ENCODE results near the gene MFSD1.
"Not testable (repeated sequence)": the region's sequence is repeated elsewhere in the genome, so short reads cannot be mapped to it uniquely, and the experiment has no call there.

The MFSD1 gene

GRCh38 chr3:158776531-158776930 is 25.3 kb upstream of the MFSD1 start:
- no peak for DNase-seq

DNA sequence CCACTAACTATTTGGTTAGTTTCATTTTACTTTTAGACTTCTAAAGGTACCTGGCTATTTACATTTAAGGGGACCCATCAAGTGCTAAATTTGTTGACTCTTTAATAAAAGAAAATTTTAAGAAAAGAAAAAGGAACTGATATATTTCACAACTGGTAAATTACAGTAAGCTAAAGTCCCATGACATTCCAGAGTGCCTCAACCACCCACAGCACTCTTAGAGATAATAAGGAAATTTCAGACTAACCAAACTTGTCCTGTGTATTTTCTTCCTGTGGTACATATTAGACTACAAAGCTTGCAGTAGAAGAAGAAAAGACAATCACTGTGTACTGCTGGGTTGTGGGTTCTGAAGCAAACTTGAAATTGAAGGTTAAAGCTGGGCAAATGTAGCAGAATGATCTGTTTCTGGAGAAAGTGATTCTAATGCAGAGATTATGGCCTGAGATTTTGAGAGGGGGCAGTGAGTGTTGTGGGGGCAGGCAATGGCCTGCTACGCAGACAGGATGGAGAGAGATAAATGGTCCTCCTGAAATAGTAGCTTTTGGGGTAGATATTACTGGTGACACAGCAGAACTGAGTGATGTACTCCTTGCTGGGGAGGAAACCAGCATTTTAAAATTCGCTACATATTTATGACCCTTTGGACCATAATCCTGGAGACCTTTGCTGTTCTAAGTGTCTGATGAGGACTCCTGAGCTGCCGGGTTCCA is 24.5 kb upstream of the MFSD1 start:
- DNase-seq, result no peak

GRCh38 chr3:158780766-158781165 is 21.1 kb upstream of the MFSD1 start:
- no peak for DNase-seq

DNA sequence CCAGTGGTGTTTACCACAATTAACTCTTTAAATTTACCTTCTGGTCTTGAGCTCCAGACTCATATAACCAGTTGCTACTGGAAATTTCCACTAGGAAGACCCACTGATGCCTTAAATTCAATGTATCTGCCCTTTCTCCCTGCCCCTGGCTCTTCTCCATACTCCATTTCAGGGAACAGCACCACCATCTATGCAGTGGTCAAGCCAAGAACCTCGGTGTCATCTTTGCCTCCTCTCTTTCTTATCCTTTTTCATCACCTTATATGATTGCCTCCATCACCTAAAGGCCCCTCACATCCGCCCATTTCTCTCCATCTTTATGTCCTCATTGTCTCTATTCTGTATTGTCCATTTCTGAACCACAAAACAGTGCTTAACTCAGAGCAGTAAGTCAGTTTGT is 20.7 kb upstream of the MFSD1 start:
- DNase-seq, result no peak

GRCh38 chr3:158781849-158782248 is 20.0 kb upstream of the MFSD1 start:
- DNase-seq, result no peak

GRCh38 chr3:158782283-158782989 is 19.4 kb upstream of the MFSD1 start:
- no peak for DNase-seq

GRCh38 chr3:158783051-158783450 is 18.8 kb upstream of the MFSD1 start:
- DNase-seq, result no peak

DNA sequence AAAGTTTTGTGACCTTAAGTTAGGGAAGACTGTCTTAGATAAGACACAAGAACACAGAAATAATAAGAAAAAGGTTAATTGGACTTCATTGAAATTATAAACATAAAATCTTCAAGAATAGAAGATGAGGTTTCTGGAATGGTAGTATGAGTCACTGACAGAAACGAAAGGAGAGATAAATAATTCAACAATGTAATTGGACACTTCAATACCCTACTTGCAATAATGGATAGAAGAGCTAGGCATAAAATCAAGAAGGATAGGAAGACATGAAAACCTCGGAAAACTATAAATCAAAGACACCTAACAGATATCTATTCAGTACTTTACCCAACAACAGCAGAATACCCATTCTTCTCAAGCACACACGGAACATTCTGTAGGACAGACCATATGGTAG is 15.9 kb upstream of the MFSD1 start:
- no peak for DNase-seq

DNA sequence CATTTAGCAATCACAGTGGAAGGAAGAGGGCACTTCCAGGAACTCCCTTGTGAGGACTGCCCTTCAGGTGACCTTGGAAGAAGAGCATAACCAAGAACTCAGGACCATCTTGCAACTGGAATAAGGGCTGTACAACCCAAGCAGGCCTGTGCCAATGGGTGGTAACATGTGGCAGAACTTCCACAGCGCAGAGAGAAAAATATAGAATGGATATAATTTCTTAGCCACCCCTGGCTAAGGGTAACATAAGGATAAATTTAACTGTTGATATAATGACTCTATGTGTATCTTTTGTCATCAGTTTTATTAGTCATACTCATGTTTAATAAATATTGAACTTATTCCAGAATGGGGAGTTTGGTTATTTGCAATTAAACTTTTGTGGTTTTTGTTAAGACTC is 13.4 kb upstream of the MFSD1 start:
- DNase-seq, result peak; percentile 62

DNA sequence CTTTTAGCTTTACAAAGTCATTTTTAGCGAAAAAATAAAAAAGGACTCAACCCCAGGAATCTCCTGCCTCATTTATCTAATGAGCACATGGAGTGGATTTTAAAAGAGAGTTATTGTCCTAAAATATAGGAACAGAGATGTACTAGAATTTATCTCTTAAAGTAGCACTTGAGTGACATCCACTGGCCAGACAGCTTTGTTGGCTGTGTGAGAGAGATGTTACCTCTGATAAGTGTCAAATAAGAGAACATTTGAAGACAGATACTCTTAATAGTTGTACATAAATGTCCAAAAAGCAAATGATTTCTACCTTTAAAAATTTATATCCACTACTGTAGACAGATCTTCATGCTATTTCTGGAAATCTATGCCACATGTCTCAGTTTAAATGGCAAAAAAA is 12.3 kb upstream of the MFSD1 start:
- peak; percentile 70 for DNase-seq

DNA sequence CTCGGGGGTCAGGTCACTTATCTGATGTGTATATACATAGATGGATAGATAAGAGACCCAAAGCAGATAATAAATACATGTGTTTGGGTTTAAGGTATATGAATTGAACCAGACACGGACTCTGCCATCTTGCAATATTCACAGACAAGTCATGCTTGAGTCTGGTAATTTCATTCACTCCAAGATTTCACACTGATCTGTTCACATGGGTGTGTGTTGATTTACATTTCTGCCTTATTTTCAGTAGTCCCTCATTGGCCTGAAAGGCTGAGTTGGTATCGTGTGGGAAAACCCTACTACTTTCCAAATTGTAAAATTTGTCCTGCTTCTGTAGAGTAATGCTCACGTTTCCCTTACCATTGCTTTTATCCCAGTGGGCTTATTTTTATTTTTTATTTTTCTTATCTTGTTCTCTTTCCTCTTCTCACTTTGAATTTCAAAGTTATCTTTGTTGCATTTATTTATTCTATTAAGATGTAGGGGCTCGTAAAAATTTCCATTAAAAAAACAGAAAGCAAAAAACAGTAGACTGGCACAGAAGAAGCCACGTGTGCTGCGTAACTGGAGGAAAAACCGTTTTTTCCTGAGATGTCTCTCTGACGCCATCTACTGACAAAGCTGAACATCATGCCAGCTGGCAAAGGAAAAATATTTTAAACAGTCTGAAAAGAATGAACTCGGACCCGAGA is 10.8 kb upstream of the MFSD1 start:
- peak; percentile 72 for DNase-seq

DNA sequence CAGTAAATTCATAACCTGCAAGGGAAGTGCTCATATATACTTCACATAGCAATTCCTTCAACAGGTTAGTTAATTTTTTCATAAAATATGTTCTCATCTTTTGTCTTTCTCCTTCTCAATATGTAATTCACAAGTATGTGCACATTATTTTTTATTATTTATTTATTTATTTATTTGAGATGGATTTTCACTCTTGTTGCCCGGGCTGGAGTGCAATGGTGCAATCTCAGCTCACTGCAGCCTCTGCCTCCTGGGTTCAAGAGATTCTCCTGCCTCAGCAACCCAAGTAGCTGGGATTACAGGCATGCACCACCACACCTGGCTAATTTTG is 10.3 kb upstream of the MFSD1 start:
- not testable (repeated sequence) for DNase-seq

GRCh38 chr3:158792709-158793108 is 9.1 kb upstream of the MFSD1 start:
- DNase-seq, result peak; percentile 94

- DNase-seq, result no peak
Observed at GRCh38 chr3:158794206-158794605, 7.6 kb upstream of the MFSD1 start.

- DNase-seq, result peak; percentile 40
Observed at GRCh38 chr3:158794936-158795518, 6.8 kb upstream of the MFSD1 start.

DNA sequence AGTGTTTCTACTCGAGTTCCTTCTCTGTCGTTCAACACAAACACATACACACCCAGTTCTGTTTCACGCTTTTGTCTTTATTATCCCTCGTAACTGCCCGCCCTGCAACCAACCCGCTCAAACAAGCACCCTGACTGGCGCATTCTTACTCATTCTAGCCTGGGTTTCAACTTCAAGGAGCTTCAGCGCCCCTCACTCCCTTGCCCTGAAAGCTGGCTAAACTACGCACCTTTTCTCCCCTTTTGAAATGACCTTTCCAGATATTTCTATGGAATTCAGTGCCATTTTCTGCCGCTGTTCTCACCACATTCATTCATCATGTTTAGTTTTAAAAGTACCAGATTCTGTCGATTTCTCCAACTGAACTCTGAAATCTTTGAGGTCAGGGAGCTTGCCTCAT is 653 bp upstream of the MFSD1 start:
- DNase-seq, result no peak

DNA sequence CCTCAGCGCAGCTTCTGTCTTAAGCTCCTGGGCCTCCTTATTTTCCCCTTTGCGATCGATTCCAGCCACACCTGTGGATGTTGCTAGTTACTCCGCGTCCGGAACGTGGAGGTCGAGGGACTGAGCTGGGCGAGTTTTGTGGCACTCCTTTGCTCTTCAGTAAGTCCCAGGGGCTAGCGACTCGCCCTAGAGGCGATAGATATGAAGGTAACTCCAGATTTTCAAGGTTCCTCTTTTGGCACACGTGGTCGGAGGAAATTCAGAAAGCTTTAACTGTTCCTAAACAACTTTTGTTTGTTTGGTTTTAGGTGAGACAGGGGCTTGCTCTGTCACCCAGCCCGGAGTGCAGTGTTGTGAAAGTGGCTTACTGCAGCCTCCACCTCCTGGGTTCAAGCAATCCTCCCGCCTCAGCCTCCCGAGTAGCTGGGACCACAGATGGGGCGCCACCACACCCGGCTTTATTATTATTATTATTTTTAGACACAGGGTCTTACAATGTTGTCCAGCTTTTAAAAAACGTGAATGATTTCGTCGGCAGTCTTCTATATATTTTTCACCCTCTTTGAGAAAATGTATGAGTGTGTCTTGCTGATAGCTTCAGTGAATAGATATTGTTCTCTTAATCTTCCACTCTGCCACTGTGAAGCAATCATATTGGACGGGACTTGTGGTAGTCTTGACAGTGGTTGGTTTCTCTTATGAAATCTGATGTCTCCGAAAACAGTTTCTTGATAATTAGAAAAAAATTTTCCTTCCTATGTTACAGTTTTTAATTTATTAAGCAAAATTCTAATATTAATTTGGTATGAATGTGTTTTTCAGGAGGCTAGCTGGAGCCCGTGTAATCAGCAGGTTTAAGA is 785 bp downstream of the MFSD1 start:
- DNase-seq, result no peak

- no peak for DNase-seq
Observed at GRCh38 chr3:158804441-158804840, 2.6 kb downstream of the MFSD1 start.

GRCh38 chr3:158808697-158809096 is 6.8 kb downstream of the MFSD1 start:
- DNase-seq, result peak; percentile 55

- no peak for DNase-seq
Observed at GRCh38 chr3:158809642-158810041, 7.8 kb downstream of the MFSD1 start.

GRCh38 chr3:158810823-158811724 is 9.2 kb downstream of the MFSD1 start:
- no peak for DNase-seq
